WTC11 (cell line): ENCODE measurements around the gene MLLT1. TPM values are rescaled to one million over a fixed set of nuclear protein-coding genes. Genes with fewer than 3 reads are reported as not detected.
A peak's percentile ranks its signal among the peaks of the same experiment; 100 is the strongest.

Source experiments
- ATAC-seq: fragments of 200-7000 bp; cut with Tn5 transposase; 2 replicates; pipeline ENCODE4 v1.10.0; 2021; ENCODE audit warnings: mild to moderate bottlenecking, moderate library complexity
- CTCF ChIA-PET: fragments of 300-600 bp; sonication (Branson Sonifier 250); formaldehyde crosslinking; loops from one replicate; lab custom pipeline; 2021; ENCODE audit warnings: antibody characterized with exemption; lab: Charles Lee
- POLR2A ChIA-PET: fragments of 350-600 bp; sonication (Branson Sonifier 250); formaldehyde crosslinking; loops from one replicate; lab custom pipeline; 2021; ENCODE audit warnings: antibody characterized with exemption; lab: Charles Lee
- DNase-seq: peaks from one replicate; pipeline ENCODE4 v3.0.0; 2021; ENCODE audit warnings: low spot score
- H3K27ac Mint-ChIP-seq: 2 replicates; pipeline ENCODE4 v1.8.0; 2021; ENCODE audit warnings: mixed read lengths
- H3K27me3 Mint-ChIP-seq: 2 replicates; pipeline ENCODE4 v1.8.0; 2021; ENCODE audit warnings: low read depth, mild to moderate bottlenecking, moderate library complexity, mixed read lengths
- H3K36me3 Mint-ChIP-seq: 2 replicates; pipeline ENCODE4 v1.8.0; 2021; ENCODE audit warnings: mixed read lengths
- H3K4me1 Mint-ChIP-seq: 2 replicates; pipeline ENCODE4 v1.8.0; 2022; ENCODE audit warnings: mixed read lengths
- H3K4me3 Mint-ChIP-seq: 2 replicates; pipeline ENCODE4 v1.8.0; 2021; ENCODE audit warnings: mild to moderate bottlenecking, moderate library complexity, mixed read lengths
- H3K9me3 Mint-ChIP-seq: 2 replicates; pipeline ENCODE4 v1.8.0; 2021; ENCODE audit warnings: mixed read lengths
- ELF4 ChIP-seq: sonication (generic); formaldehyde crosslinking; IDR thresholded peaks from 2 replicates; pipeline ENCODE4 v1.8.1; 2022; ENCODE audit warnings: low read depth, mild to moderate bottlenecking, moderate library complexity, missing genetic modification reagents
- FOXJ3 ChIP-seq: sonication (generic); formaldehyde crosslinking; IDR thresholded peaks from 2 replicates; pipeline ENCODE4 v1.9.0; 2021; ENCODE audit warnings: missing genetic modification reagents, mild to moderate bottlenecking, borderline replicate concordance
- SMAD3 ChIP-seq: sonication (generic); formaldehyde crosslinking; IDR thresholded peaks from 2 replicates; pipeline ENCODE4 v1.8.0; 2022; ENCODE audit warnings: missing genetic modification reagents, mild to moderate bottlenecking, borderline replicate concordance
- TEAD4 ChIP-seq: sonication (generic); formaldehyde crosslinking; IDR thresholded peaks from 2 replicates; pipeline ENCODE4 v1.8.0; 2022; ENCODE audit warnings: mild to moderate bottlenecking, missing genetic modification reagents
- ZNF121 ChIP-seq: sonication (generic); formaldehyde crosslinking; IDR thresholded peaks from 2 replicates; pipeline ENCODE4 v1.8.0; 2023; ENCODE audit warnings: missing genetic modification reagents
- ZNF219 ChIP-seq: sonication (generic); formaldehyde crosslinking; IDR thresholded peaks from 2 replicates; pipeline ENCODE4 v1.8.0; 2023; ENCODE audit warnings: missing genetic modification reagents, mild to moderate bottlenecking, borderline replicate concordance
- ZNF396 ChIP-seq: fragments of 250-450 bp; sonication (Bioruptor Pico); IDR thresholded peaks from 2 replicates; pipeline ENCODE4 v1.8.0; 2021; ENCODE audit warnings: mild to moderate bottlenecking, moderate library complexity, borderline replicate concordance
- total RNA-seq: library from RNA; stranded (reverse); gene quantifications from 3 replicates; pipeline ENCODE4 v1.2.3, GENCODE V29; 2021
- TF ChIP-seq, protein P1 (sequence below): sonication (generic); formaldehyde crosslinking; IDR thresholded peaks from 2 replicates; pipeline ENCODE4 v1.8.1; 2023; ENCODE audit warnings: mild to moderate bottlenecking, moderate library complexity, missing genetic modification reagents
- TF ChIP-seq, protein P2 (sequence below): sonication (generic); formaldehyde crosslinking; IDR thresholded peaks from 2 replicates; pipeline ENCODE4 v1.8.0; 2022; ENCODE audit warnings: missing genetic modification reagents
- TF ChIP-seq, protein P3 (sequence below): fragments of 250-450 bp; sonication (Bioruptor Pico); IDR thresholded peaks from 2 replicates; pipeline ENCODE4 v1.8.0; 2021; ENCODE audit warnings: mild to moderate bottlenecking
- TF ChIP-seq, protein P4 (sequence below): sonication (generic); formaldehyde crosslinking; IDR thresholded peaks from 2 replicates; pipeline ENCODE4 v1.8.0; 2023; ENCODE audit warnings: missing genetic modification reagents
- TF ChIP-seq, protein P5 (sequence below): sonication (generic); formaldehyde crosslinking; IDR thresholded peaks from 2 replicates; pipeline ENCODE4 v1.8.0; 2023; ENCODE audit warnings: missing genetic modification reagents, mild to moderate bottlenecking, borderline replicate concordance

The MLLT1 gene
- total RNA-seq, 1 experiment from 2014 or later: 58.2 TPM

DNA sequence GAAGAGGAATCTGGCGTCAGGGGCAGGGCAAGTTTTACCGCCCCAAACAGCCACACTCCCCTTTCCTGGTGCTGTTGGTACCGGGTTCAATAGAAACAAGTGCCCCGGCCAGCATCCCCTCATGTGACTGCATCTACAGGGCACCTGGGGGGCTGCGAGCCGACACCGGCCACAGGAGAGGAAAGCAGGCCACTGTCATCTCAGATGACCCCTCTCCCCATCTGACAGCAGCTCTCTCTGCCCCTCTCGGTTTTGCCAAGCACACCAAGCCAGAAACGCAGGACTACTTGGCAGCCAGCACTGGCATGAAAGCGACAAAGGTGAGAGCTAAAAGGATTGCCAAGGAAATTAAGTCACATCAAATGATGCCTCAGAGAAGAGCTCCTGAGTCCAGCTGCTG, 37.1 kb downstream of the MLLT1 start:
- ChIA-PET CTCF (interaction anchor here (0.8 to 2.0 kb wide), 6 partner anchors 11 to 195 kb away, joined by 4 to 10 read pairs (median 5); no protein-coding TSS in a partner anchor), POLR2A (no interaction called here)
- DNase-seq: no peak
- H3K27me3 Mint-ChIP-seq: no peaks in the 10 kb centered on the region
- H3K36me3 Mint-ChIP-seq: peaks cover 26% of the 10 kb centered on the region
- H3K4me1 Mint-ChIP-seq: peaks cover 20% of the 10 kb centered on the region
- TF ChIP-seq, protein P1, sequence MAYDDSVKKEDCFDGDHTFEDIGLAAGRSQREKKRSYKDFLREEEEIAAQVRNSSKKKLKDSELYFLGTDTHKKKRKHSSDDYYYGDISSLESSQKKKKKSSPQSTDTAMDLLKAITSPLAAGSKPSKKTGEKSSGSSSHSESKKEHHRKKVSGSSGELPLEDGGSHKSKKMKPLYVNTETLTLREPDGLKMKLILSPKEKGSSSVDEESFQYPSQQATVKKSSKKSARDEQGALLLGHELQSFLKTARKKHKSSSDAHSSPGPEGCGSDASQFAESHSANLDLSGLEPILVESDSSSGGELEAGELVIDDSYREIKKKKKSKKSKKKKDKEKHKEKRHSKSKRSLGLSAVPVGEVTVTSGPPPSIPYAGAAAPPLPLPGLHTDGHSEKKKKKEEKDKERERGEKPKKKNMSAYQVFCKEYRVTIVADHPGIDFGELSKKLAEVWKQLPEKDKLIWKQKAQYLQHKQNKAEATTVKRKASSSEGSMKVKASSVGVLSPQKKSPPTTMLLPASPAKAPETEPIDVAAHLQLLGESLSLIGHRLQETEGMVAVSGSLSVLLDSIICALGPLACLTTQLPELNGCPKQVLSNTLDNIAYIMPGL (CRISPR knock-in tag): no peak
- TF ChIP-seq ELF4 (CRISPR knock-in tag) (no peak), SMAD3 (no peak)
- TF ChIP-seq, protein P2, sequence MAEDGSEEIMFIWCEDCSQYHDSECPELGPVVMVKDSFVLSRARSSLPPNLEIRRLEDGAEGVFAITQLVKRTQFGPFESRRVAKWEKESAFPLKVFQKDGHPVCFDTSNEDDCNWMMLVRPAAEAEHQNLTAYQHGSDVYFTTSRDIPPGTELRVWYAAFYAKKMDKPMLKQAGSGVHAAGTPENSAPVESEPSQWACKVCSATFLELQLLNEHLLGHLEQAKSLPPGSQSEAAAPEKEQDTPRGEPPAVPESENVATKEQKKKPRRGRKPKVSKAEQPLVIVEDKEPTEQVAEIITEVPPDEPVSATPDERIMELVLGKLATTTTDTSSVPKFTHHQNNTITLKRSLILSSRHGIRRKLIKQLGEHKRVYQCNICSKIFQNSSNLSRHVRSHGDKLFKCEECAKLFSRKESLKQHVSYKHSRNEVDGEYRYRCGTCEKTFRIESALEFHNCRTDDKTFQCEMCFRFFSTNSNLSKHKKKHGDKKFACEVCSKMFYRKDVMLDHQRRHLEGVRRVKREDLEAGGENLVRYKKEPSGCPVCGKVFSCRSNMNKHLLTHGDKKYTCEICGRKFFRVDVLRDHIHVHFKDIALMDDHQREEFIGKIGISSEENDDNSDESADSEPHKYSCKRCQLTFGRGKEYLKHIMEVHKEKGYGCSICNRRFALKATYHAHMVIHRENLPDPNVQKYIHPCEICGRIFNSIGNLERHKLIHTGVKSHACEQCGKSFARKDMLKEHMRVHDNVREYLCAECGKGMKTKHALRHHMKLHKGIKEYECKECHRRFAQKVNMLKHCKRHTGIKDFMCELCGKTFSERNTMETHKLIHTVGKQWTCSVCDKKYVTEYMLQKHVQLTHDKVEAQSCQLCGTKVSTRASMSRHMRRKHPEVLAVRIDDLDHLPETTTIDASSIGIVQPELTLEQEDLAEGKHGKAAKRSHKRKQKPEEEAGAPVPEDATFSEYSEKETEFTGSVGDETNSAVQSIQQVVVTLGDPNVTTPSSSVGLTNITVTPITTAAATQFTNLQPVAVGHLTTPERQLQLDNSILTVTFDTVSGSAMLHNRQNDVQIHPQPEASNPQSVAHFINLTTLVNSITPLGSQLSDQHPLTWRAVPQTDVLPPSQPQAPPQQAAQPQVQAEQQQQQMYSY (CRISPR knock-in tag): no peak
- TF ChIP-seq, all 79 proteins: peak for 0
- H3K4me3 Mint-ChIP-seq: no peak overlapping the region
- H3K27ac Mint-ChIP-seq: peak overlapping the region; percentile 36; the same call in 1 of the 2 replicates
- peaks cover 18% of the 10 kb centered on the region for H3K9me3 Mint-ChIP-seq
- ATAC-seq: no peak

DNA sequence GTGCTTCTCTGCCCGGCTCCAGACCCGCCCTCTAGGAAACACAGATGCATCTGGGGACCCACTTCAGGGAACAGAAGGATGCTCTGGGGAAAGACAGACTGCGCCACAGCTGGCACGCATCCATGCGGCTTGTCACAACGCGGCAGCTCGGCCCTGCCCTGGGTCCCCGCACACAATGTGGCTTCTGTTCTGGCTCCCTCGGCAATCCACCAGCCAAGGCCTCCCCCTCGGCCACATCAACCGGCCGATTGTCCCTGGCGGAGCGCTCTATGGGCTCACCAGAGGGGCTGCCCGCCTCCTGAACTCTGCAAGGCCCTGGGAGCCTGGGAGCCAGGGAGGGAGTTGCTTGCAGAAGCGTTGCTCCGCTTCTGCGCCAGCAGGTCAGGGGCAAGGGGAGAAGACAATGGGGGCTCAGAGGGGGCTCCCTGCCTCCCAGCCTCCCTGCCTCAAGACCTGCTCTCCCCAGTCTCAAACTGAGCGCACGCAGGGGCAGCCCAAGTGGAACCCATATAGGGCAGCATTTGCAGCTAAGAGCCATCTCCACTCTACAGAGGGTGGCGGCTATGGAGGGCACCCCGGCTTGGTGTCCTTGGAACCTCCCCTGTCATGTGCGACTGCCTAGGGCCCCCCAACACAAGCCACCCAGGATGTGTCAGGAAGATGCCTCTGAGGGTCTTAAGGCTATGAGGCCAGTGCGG, 37.9 kb downstream of the MLLT1 start:
- DNase-seq: no peak
- H3K4me3 Mint-ChIP-seq: no peak overlapping the region
- ATAC-seq: no peak
- H3K4me1 Mint-ChIP-seq: peaks cover 20% of the 10 kb centered on the region
- peak overlapping the region; percentile 36; the same call in 1 of the 2 replicates for H3K27ac Mint-ChIP-seq
- peaks cover 18% of the 10 kb centered on the region for H3K36me3 Mint-ChIP-seq
- ChIA-PET POLR2A (no interaction called here), CTCF (interaction anchor here (2.0 to 2.4 kb wide), 2 partner anchors 19 to 23 kb away, joined by 8 to 11 read pairs; no protein-coding TSS in a partner anchor)
- TF ChIP-seq, protein P3, sequence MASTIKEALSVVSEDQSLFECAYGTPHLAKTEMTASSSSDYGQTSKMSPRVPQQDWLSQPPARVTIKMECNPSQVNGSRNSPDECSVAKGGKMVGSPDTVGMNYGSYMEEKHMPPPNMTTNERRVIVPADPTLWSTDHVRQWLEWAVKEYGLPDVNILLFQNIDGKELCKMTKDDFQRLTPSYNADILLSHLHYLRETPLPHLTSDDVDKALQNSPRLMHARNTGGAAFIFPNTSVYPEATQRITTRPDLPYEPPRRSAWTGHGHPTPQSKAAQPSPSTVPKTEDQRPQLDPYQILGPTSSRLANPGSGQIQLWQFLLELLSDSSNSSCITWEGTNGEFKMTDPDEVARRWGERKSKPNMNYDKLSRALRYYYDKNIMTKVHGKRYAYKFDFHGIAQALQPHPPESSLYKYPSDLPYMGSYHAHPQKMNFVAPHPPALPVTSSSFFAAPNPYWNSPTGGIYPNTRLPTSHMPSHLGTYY (CRISPR knock-in tag): no peak
- TF ChIP-seq ZNF396 (CRISPR knock-in tag) (no peak), ZNF121 (CRISPR knock-in tag) (no peak), TEAD4 (CRISPR knock-in tag) (no peak), FOXJ3 (no peak), ZNF219 (CRISPR knock-in tag) (no peak)
- TF ChIP-seq, protein P4, sequence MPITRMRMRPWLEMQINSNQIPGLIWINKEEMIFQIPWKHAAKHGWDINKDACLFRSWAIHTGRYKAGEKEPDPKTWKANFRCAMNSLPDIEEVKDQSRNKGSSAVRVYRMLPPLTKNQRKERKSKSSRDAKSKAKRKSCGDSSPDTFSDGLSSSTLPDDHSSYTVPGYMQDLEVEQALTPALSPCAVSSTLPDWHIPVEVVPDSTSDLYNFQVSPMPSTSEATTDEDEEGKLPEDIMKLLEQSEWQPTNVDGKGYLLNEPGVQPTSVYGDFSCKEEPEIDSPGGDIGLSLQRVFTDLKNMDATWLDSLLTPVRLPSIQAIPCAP (CRISPR knock-in tag): no peak
- TF ChIP-seq, protein P5, sequence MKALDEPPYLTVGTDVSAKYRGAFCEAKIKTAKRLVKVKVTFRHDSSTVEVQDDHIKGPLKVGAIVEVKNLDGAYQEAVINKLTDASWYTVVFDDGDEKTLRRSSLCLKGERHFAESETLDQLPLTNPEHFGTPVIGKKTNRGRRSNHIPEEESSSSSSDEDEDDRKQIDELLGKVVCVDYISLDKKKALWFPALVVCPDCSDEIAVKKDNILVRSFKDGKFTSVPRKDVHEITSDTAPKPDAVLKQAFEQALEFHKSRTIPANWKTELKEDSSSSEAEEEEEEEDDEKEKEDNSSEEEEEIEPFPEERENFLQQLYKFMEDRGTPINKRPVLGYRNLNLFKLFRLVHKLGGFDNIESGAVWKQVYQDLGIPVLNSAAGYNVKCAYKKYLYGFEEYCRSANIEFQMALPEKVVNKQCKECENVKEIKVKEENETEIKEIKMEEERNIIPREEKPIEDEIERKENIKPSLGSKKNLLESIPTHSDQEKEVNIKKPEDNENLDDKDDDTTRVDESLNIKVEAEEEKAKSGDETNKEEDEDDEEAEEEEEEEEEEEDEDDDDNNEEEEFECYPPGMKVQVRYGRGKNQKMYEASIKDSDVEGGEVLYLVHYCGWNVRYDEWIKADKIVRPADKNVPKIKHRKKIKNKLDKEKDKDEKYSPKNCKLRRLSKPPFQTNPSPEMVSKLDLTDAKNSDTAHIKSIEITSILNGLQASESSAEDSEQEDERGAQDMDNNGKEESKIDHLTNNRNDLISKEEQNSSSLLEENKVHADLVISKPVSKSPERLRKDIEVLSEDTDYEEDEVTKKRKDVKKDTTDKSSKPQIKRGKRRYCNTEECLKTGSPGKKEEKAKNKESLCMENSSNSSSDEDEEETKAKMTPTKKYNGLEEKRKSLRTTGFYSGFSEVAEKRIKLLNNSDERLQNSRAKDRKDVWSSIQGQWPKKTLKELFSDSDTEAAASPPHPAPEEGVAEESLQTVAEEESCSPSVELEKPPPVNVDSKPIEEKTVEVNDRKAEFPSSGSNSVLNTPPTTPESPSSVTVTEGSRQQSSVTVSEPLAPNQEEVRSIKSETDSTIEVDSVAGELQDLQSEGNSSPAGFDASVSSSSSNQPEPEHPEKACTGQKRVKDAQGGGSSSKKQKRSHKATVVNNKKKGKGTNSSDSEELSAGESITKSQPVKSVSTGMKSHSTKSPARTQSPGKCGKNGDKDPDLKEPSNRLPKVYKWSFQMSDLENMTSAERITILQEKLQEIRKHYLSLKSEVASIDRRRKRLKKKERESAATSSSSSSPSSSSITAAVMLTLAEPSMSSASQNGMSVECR (CRISPR knock-in tag): no peak
- peaks cover 12% of the 10 kb centered on the region for H3K9me3 Mint-ChIP-seq
- no peaks in the 10 kb centered on the region for H3K27me3 Mint-ChIP-seq
